Purkinje cell (primary cell): ENCODE data around the gene GAGE12E. TPM values are rescaled to one million over a fixed set of nuclear protein-coding genes. Genes with fewer than 3 reads are reported as not detected.

Experiments
- polyA plus RNA-seq: library from polyadenylated mRNA; unstranded; fragments of >200 nt; fragmentation: Nextera tagmentation; gene quantifications from 2 replicates; pipeline ENCODE4 v1.2.1, GENCODE V29; 2014

GAGE12E gene
- polyA plus RNA-seq: not detected in 2 replicates

DNA sequence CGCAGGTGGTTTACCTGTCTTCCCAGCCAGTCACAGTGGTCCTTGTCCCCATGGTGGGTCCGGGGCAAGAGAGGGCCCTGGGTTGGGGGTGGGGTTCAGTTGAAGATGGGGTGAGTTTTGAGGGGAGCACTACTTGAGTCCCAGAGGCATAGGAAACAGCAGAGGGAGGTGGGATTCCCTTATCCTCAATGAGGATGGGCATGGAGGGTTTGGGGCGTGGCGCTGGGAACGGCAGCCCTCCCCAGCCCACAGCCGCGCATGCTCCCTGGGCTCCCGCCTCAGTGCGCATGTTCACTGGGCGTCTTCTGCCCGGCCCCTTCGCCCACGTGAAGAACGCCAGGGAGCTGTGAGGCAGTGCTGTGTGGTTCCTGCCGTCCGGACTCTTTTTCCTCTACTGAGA is at the start of gene GAGE12E:
TSS of gene GAGE12E (plus strand) at position 301 of the 400 bp plus-strand sequence. CDS start 1,155 bp downstream, outside the sequence.

GRCh38 chrX:49531877-49532276 is 19.2 kb upstream of the GAGE12E start, which contains the start of gene GAGE12C:
Gene GAGE12C, plus strand, starts transcription at chrX:49532177. Its CDS starts 1,155 bp downstream, at chrX:49533332.

GRCh38 chrX:49541433-49541832 is 9.7 kb upstream of the GAGE12E start, which contains the start of gene GAGE12D:
Gene GAGE12D, plus strand, starts transcription at chrX:49541733. Its CDS starts 1,155 bp downstream, at chrX:49542888.

GRCh38 chrX:49560542-49560941 is 9.5 kb downstream of the GAGE12E start, which contains the start of gene GAGE12F:
Gene GAGE12F, plus strand, starts transcription at chrX:49560842. Its CDS starts 1,155 bp downstream, at chrX:49561997.

DNA sequence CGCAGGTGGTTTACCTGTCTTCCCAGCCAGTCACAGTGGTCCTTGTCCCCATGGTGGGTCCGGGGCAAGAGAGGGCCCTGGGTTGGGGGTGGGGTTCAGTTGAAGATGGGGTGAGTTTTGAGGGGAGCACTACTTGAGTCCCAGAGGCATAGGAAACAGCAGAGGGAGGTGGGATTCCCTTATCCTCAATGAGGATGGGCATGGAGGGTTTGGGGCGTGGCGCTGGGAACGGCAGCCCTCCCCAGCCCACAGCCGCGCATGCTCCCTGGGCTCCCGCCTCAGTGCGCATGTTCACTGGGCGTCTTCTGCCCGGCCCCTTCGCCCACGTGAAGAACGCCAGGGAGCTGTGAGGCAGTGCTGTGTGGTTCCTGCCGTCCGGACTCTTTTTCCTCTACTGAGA is 19.0 kb downstream of the GAGE12E start, which contains the start of gene GAGE12G:
TSS of gene GAGE12G (plus strand) at position 301 of the 400 bp plus-strand sequence. CDS start 1,155 bp downstream, outside the sequence.

GRCh38 chrX:49579649-49580048 is 28.6 kb downstream of the GAGE12E start, which contains the start of gene GAGE12H:
Gene GAGE12H, plus strand, starts transcription at chrX:49579949. Its CDS starts 1,155 bp downstream, at chrX:49581104.

GRCh38 chrX:49589196-49589595 is 38.1 kb downstream of the GAGE12E start, which contains the start of gene GAGE2A:
Gene GAGE2A, plus strand, starts transcription at chrX:49589496. Its CDS starts 1,155 bp downstream, at chrX:49590651.

GRCh38 chrX:49598720-49599119 is 47.6 kb downstream of the GAGE12E start, which contains the start of gene GAGE1:
Gene GAGE1, plus strand, starts transcription at chrX:49599020. Its CDS starts 1,155 bp downstream, at chrX:49600175.

Other genes with a start within 250 kb of the GAGE12E start
- gene GAGE10, start 247.6 kb upstream of the GAGE12E start, polyA plus RNA-seq: not detected in 2 replicates
- not detected in 2 replicates for gene GAGE12J, start 229.3 kb upstream of the GAGE12E start, polyA plus RNA-seq
- gene GAGE13, start 219.7 kb upstream of the GAGE12E start, polyA plus RNA-seq: not detected in 2 replicates
- not detected in 2 replicates for gene GAGE12C, start 19.1 kb upstream of the GAGE12E start, polyA plus RNA-seq
- not detected in 2 replicates for gene GAGE12D, start 9.6 kb upstream of the GAGE12E start, polyA plus RNA-seq
- gene GAGE12F, start 9.6 kb downstream of the GAGE12E start, polyA plus RNA-seq: not detected in 2 replicates
- not detected in 2 replicates for gene GAGE12G, start 19.1 kb downstream of the GAGE12E start, polyA plus RNA-seq
- not detected in 2 replicates for gene GAGE12H, start 28.7 kb downstream of the GAGE12E start, polyA plus RNA-seq
- gene GAGE2A, start 38.2 kb downstream of the GAGE12E start, polyA plus RNA-seq: not detected in 2 replicates
- not detected in 2 replicates for gene GAGE1, start 47.7 kb downstream of the GAGE12E start, polyA plus RNA-seq
- not detected in 2 replicates for gene PAGE1, start 144.7 kb downstream of the GAGE12E start, polyA plus RNA-seq